Osteocyte (in vitro differentiated cells): ENCODE measurements around the gene SLC25A17. TPM values are rescaled to one million over a fixed set of nuclear protein-coding genes. Genes with fewer than 3 reads are reported as not detected.

ENCODE experiments used
- DNase-seq: peaks from one replicate; pipeline ENCODE4 v3.0.0; 2021; ENCODE audit warnings: mixed read lengths; ENCODE audit not compliant: unreplicated experiment; ENCODE audit errors: extremely low spot score
- H3K27ac Mint-ChIP-seq: one replicate; pipeline ENCODE4 v1.8.0; 2021; ENCODE audit warnings: mild to moderate bottlenecking, mixed read lengths; ENCODE audit not compliant: unreplicated experiment
- H3K27me3 Mint-ChIP-seq: one replicate; pipeline ENCODE4 v1.8.0; 2021; ENCODE audit warnings: mixed read lengths; ENCODE audit not compliant: unreplicated experiment
- H3K36me3 Mint-ChIP-seq: one replicate; pipeline ENCODE4 v1.8.0; 2021; ENCODE audit warnings: mixed read lengths; ENCODE audit not compliant: unreplicated experiment
- H3K4me1 Mint-ChIP-seq: one replicate; pipeline ENCODE4 v1.8.0; 2021; ENCODE audit warnings: mixed read lengths; ENCODE audit not compliant: unreplicated experiment
- H3K4me3 Mint-ChIP-seq: one replicate; pipeline ENCODE4 v1.8.0; 2021; ENCODE audit warnings: mild to moderate bottlenecking, moderate library complexity, mixed read lengths; ENCODE audit not compliant: unreplicated experiment
- H3K9me3 Mint-ChIP-seq: one replicate; pipeline ENCODE4 v1.8.0; 2021; ENCODE audit warnings: mixed read lengths; ENCODE audit not compliant: unreplicated experiment
- CTCF ChIP-seq: fragments of 200-600 bp; sonication (generic); IDR thresholded peaks from 2 replicates; pipeline ENCODE4 v1.5.0; 2021; ENCODE audit warnings: antibody characterized with exemption, mild to moderate bottlenecking, moderate library complexity
- total RNA-seq: library from RNA; stranded (reverse); gene quantifications from 2 replicates; pipeline ENCODE4 v1.2.1, GENCODE V29; 2021

SLC25A17 gene
- total RNA-seq, 1 donor from 2014 or later = 17.1 TPM

- no peak for TF ChIP-seq CTCF
- H3K36me3 Mint-ChIP-seq = peaks cover 7% of the 10 kb centered on the region
- H3K4me3 Mint-ChIP-seq = peak overlapping the region; percentile 98
- no peaks in the 10 kb centered on the region for H3K9me3 Mint-ChIP-seq
- no peak for DNase-seq
- H3K27me3 Mint-ChIP-seq = no peaks in the 10 kb centered on the region
- peaks cover 29% of the 10 kb centered on the region for H3K4me1 Mint-ChIP-seq
- peak overlapping the region; percentile 89 for H3K27ac Mint-ChIP-seq
Observed at GRCh38 chr22:40819599-40820140, 524 bp upstream of the SLC25A17 start.

- no peaks in the 10 kb centered on the region for H3K9me3 Mint-ChIP-seq
- H3K27ac Mint-ChIP-seq = peak overlapping the region; percentile 89
- peaks cover 29% of the 10 kb centered on the region for H3K4me1 Mint-ChIP-seq
- DNase-seq = no peak
- peak overlapping the region; percentile 98 for H3K4me3 Mint-ChIP-seq
- H3K27me3 Mint-ChIP-seq = no peaks in the 10 kb centered on the region
- H3K36me3 Mint-ChIP-seq = peaks cover 6% of the 10 kb centered on the region
- no peak for TF ChIP-seq CTCF
Observed at GRCh38 chr22:40818192-40818746, 877 bp downstream of the SLC25A17 start.

GRCh38 chr22:40817737-40818136, 1.4 kb downstream of the SLC25A17 start:
- Mint-ChIP-seq H3K9me3 (no peaks in the 10 kb centered on the region), H3K36me3 (peaks cover 5% of the 10 kb centered on the region), H3K4me3 (peak overlapping the region; percentile 98), H3K27me3 (no peaks in the 10 kb centered on the region), H3K4me1 (peaks cover 29% of the 10 kb centered on the region), H3K27ac (no peak overlapping the region)
- no peak for TF ChIP-seq CTCF
- no peak for DNase-seq

- Mint-ChIP-seq H3K36me3 (peaks cover 2% of the 10 kb centered on the region), H3K4me1 (peaks cover 23% of the 10 kb centered on the region), H3K27ac (no peak overlapping the region), H3K9me3 (no peaks in the 10 kb centered on the region), H3K27me3 (no peaks in the 10 kb centered on the region), H3K4me3 (no peak overlapping the region)
- no peak for TF ChIP-seq CTCF
- DNase-seq = no peak
Observed at GRCh38 chr22:40813912-40814315, 5.2 kb downstream of the SLC25A17 start.

- H3K36me3 Mint-ChIP-seq = peaks cover 5% of the 10 kb centered on the region
- DNase-seq = no peak
- no peaks in the 10 kb centered on the region for H3K9me3 Mint-ChIP-seq
- no peak for TF ChIP-seq CTCF
- H3K4me1 Mint-ChIP-seq = peaks cover 21% of the 10 kb centered on the region
- no peaks in the 10 kb centered on the region for H3K27me3 Mint-ChIP-seq
- peak overlapping the region; percentile 81 for H3K27ac Mint-ChIP-seq
- H3K4me3 Mint-ChIP-seq = peak overlapping the region; percentile 40
Observed at GRCh38 chr22:40808018-40808841, 10.9 kb downstream of the SLC25A17 start.
